ENCODE data around the gene CTNNA1.
"Not testable (repeated sequence)": the region's sequence is repeated elsewhere in the genome, so short reads cannot be mapped to it uniquely, and the experiment has no call there.

CTNNA1 gene

DNA sequence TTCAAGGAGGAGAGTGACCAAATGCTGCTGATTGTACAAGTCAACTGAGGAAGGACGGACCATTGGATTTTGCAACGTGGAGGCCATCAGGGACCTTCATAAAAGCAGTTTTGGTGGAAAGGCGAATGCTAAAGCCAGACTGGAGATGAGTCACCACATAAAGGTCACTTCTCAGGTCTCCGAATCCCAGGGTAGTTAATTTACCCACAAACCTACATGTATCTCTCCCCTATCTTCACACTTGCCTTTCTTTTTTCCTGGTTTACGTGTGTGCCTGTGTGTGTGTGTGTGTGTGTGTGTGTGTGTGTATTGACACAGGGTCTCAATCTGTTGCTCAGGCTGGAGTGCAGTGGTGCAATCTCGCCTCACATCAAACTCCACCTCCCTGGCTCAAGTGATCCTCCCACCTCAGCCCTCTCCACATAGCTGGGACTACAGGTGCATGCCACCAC lies 4.6 kb upstream of the CTNNA1 start:
- no peak overlapping the region for H3K27ac ChIP-seq (ENCODE audit: insufficient read depth in 1 of 2, low read depth in 1 of 2, low read length in 2 of 2, poor library complexity in 1 of 2, severe bottlenecking in 2 of 2)
- H3K4me1 ChIP-seq (ENCODE audit: control extremely low read depth in 1 of 4, control insufficient read depth in 4 of 4, insufficient read depth in 4 of 4, low read length in 3 of 4), result peaks cover 0 to 7% (median 5%) of the 10 kb centered on the region in 4 experiments
- POLR2A ChIA-PET, result interaction anchor here (1.0 kb wide), 1 partner anchor 39 kb away, joined by 3 read pairs; no protein-coding TSS in a partner anchor
- CTCF ChIA-PET, result interaction anchor here (0.6 kb wide), 1 partner anchor 89 kb away, joined by 3 read pairs; no protein-coding TSS in a partner anchor
- no peaks in the 10 kb centered on the region for H3K36me3 ChIP-seq (ENCODE audit: control insufficient read depth in 4 of 4, insufficient read depth in 4 of 4, low read length in 3 of 4)
- no peak overlapping the region for H3K4me3 ChIP-seq (ENCODE audit: control insufficient read depth in 1 of 7, extremely low read depth in 1 of 7, insufficient read depth in 4 of 7, low read depth in 2 of 7, low read length in 6 of 7)
- no peak for DNase-seq
- H3K27me3 ChIP-seq (replicated peaks in 2 of 5; ENCODE audit: control insufficient read depth in 4 of 5, insufficient read depth in 5 of 5, low read length in 4 of 5), result no peaks in the 10 kb centered on the region
- no peaks in the 10 kb centered on the region for H3K9me3 ChIP-seq (ENCODE audit: control extremely low read depth in 1 of 5, control insufficient read depth in 4 of 5, insufficient read depth in 2 of 5, low read depth in 1 of 5, low read length in 4 of 5)
- 97% methylated on average over 3 of the region's 6 CpGs for WGBS (ENCODE audit: insufficient coverage)

- WGBS (ENCODE audit: insufficient coverage), result no CpG with 5 or more reads among the region's 2 CpGs
- H3K4me3 ChIP-seq (ENCODE audit: control insufficient read depth in 1 of 7, extremely low read depth in 1 of 7, insufficient read depth in 4 of 7, low read depth in 2 of 7, low read length in 6 of 7); H3K36me3 ChIP-seq (ENCODE audit: control insufficient read depth in 4 of 4, insufficient read depth in 4 of 4, low read length in 3 of 4); H3K27ac ChIP-seq (ENCODE audit: insufficient read depth in 1 of 2, low read depth in 1 of 2, low read length in 2 of 2, poor library complexity in 1 of 2, severe bottlenecking in 2 of 2); POLR2A ChIA-PET; H3K9me3 ChIP-seq (ENCODE audit: control extremely low read depth in 1 of 5, control insufficient read depth in 4 of 5, insufficient read depth in 2 of 5, low read depth in 1 of 5, low read length in 4 of 5); H3K27me3 ChIP-seq (replicated peaks in 2 of 5; ENCODE audit: control insufficient read depth in 4 of 5, insufficient read depth in 5 of 5, low read length in 4 of 5); DNase-seq: not testable (repeated sequence)
- peaks cover 4 to 19% (median 11%) of the 10 kb centered on the region in 4 experiments for H3K4me1 ChIP-seq (ENCODE audit: control extremely low read depth in 1 of 4, control insufficient read depth in 4 of 4, insufficient read depth in 4 of 4, low read length in 3 of 4)
- CTCF ChIA-PET, result interaction anchor here (1.2 to 1.4 kb wide), 2 partner anchors 38 to 496 kb away, joined by 3 read pairs; no protein-coding TSS in a partner anchor
Measured at GRCh38 chr5:138751344-138751743, 1.9 kb upstream of the CTNNA1 start.

DNA sequence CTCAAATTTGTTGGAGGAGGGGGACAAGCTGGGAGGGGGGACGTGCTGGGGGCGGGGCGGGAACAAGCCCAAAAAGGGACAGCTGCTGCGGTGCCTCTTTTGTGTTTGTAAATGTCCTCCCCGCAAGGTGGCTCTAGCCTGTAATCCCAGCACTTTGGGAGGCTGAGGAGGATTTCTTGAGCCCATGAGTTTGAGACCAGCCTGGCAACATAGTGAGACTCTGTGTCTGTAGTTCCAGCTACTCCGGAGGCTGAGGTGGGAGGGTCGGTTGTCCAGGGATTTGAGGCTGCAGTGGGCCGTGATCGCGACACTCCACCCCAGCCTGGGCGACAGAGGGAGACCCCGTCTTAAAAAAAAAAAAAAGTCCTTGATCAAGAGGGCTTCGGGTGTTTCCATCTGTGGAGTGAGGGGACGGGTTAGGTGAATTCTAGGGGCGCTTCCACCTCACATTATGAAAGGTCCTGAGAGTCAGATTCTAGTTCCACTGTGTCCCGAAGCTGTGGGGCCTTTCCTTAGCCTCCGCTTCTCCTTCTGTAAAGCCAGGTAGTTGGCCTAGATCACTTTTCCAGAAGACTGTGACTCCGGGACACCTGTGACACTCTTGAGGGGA lies 779 bp upstream of the CTNNA1 start:
- ChIA-PET POLR2A (no interaction called here), CTCF (interaction anchor here (0.7 to 1.4 kb wide), 6 partner anchors 10 to 494 kb away, joined by 3 to 4 read pairs (median 4); no protein-coding TSS in a partner anchor)
- DNase-seq, result peak in 2 of 3 donors; percentile 25 to 50
- peaks cover 0 to 2% (median under 1%) of the 10 kb centered on the region in 5 experiments for H3K9me3 ChIP-seq (ENCODE audit: control extremely low read depth in 1 of 5, control insufficient read depth in 4 of 5, insufficient read depth in 2 of 5, low read depth in 1 of 5, low read length in 4 of 5)
- peaks cover 0 to 2% (median 2%) of the 10 kb centered on the region in 4 experiments for H3K36me3 ChIP-seq (ENCODE audit: control insufficient read depth in 4 of 4, insufficient read depth in 4 of 4, low read length in 3 of 4)
- no peaks in the 10 kb centered on the region for H3K27me3 ChIP-seq (replicated peaks in 2 of 5; ENCODE audit: control insufficient read depth in 4 of 5, insufficient read depth in 5 of 5, low read length in 4 of 5)
- H3K4me3 ChIP-seq (ENCODE audit: control insufficient read depth in 1 of 7, extremely low read depth in 1 of 7, insufficient read depth in 4 of 7, low read depth in 2 of 7, low read length in 6 of 7), result peak overlapping the region; percentile 48 to 86 (median 78)
- H3K4me1 ChIP-seq (ENCODE audit: control extremely low read depth in 1 of 4, control insufficient read depth in 4 of 4, insufficient read depth in 4 of 4, low read length in 3 of 4), result peaks cover 4 to 19% (median 11%) of the 10 kb centered on the region in 4 experiments
- peak overlapping the region in 1 of 2 experiments; percentile 58 for H3K27ac ChIP-seq (ENCODE audit: insufficient read depth in 1 of 2, low read depth in 1 of 2, low read length in 2 of 2, poor library complexity in 1 of 2, severe bottlenecking in 2 of 2)
- 17% methylated on average over 13 of the region's 18 CpGs for WGBS (ENCODE audit: insufficient coverage)

GRCh38 chr5:138753794-138754698 lies 821 bp downstream of the CTNNA1 start:
- whole genome bisulfite sequencing (ENCODE audit: insufficient coverage), result 1% methylated on average over 43 of the region's 58 CpGs
- Histone ChIP-seq H3K4me3 (ENCODE audit: control insufficient read depth in 1 of 7, extremely low read depth in 1 of 7, insufficient read depth in 4 of 7, low read depth in 2 of 7, low read length in 6 of 7) (peak overlapping the region; percentile 71 to 94 (median 80)), H3K27ac (ENCODE audit: insufficient read depth in 1 of 2, low read depth in 1 of 2, low read length in 2 of 2, poor library complexity in 1 of 2, severe bottlenecking in 2 of 2) (peak overlapping the region in 1 of 2 experiments; percentile 71), H3K27me3 (replicated peaks in 2 of 5; ENCODE audit: control insufficient read depth in 4 of 5, insufficient read depth in 5 of 5, low read length in 4 of 5) (no peaks in the 10 kb centered on the region), H3K36me3 (ENCODE audit: control insufficient read depth in 4 of 4, insufficient read depth in 4 of 4, low read length in 3 of 4) (peaks cover 0 to 8% (median 3%) of the 10 kb centered on the region in 4 experiments), H3K4me1 (ENCODE audit: control extremely low read depth in 1 of 4, control insufficient read depth in 4 of 4, insufficient read depth in 4 of 4, low read length in 3 of 4) (peaks cover 4 to 19% (median 11%) of the 10 kb centered on the region in 4 experiments), H3K9me3 (ENCODE audit: control extremely low read depth in 1 of 5, control insufficient read depth in 4 of 5, insufficient read depth in 2 of 5, low read depth in 1 of 5, low read length in 4 of 5) (peaks cover 0 to 12% (median 10%) of the 10 kb centered on the region in 5 experiments)
- CTCF ChIA-PET, result no interaction called here
- POLR2A ChIA-PET, result interaction anchor here (0.5 to 0.7 kb wide), 4 partner anchors 15 to 391 kb away, joined by 3 to 4 read pairs (median 3); no protein-coding TSS in a partner anchor
- peak; percentile 72 to 82 (median 81) for DNase-seq

- Histone ChIP-seq H3K4me1 (ENCODE audit: control extremely low read depth in 1 of 4, control insufficient read depth in 4 of 4, insufficient read depth in 4 of 4, low read length in 3 of 4) (peaks cover 4 to 19% (median 11%) of the 10 kb centered on the region in 4 experiments), H3K27me3 (replicated peaks in 2 of 5; ENCODE audit: control insufficient read depth in 4 of 5, insufficient read depth in 5 of 5, low read length in 4 of 5) (no peaks in the 10 kb centered on the region), H3K9me3 (ENCODE audit: control extremely low read depth in 1 of 5, control insufficient read depth in 4 of 5, insufficient read depth in 2 of 5, low read depth in 1 of 5, low read length in 4 of 5) (peaks cover 0 to 18% (median 12%) of the 10 kb centered on the region in 5 experiments), H3K27ac (ENCODE audit: insufficient read depth in 1 of 2, low read depth in 1 of 2, low read length in 2 of 2, poor library complexity in 1 of 2, severe bottlenecking in 2 of 2) (no peak overlapping the region), H3K4me3 (ENCODE audit: control insufficient read depth in 1 of 7, extremely low read depth in 1 of 7, insufficient read depth in 4 of 7, low read depth in 2 of 7, low read length in 6 of 7) (peak overlapping the region in 3 of 7 experiments; percentile 71 to 94 (median 86)), H3K36me3 (ENCODE audit: control insufficient read depth in 4 of 4, insufficient read depth in 4 of 4, low read length in 3 of 4) (peaks cover 0 to 14% (median 3%) of the 10 kb centered on the region in 4 experiments)
- ChIA-PET POLR2A (no interaction called here), CTCF (no interaction called here)
- 95% methylated on average over 10 of the region's 14 CpGs for WGBS (ENCODE audit: insufficient coverage)
- DNase-seq, result no peak
Measured at GRCh38 chr5:138754699-138755057, 1.5 kb downstream of the CTNNA1 start.

DNA sequence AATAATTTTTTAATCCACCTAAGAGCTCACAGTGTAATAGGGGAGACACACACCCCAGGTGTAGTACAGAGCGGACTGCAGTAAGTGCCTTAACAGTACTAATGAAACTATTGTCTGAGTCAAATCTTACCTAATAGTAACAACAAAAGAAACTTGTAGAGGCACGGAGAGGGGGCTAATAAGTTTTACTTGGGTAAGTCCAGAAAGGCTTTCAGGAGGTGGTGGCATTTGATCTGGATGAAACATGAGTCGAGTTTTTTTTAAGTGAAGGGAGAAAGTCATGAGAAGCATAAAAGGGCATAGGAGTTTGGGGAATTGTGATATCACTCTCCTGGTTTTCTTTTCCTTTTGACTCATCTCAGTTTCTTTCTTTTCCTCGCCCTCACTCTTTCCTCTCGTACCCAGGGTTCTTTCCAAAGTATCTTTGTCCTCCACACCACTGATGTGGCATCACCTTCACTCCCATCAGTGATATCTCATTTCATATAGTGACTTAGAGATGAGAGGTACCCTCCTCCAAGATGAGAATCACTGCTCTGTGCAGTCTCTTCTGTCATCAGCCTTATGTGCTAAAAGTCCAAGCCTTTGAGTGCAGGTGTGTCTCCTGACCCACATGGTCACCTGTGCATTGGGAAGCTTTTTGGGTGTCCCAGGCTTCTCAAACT lies 2.0 kb downstream of the CTNNA1 start:
- Histone ChIP-seq H3K27ac (ENCODE audit: insufficient read depth in 1 of 2, low read depth in 1 of 2, low read length in 2 of 2, poor library complexity in 1 of 2, severe bottlenecking in 2 of 2) (no peak overlapping the region), H3K36me3 (ENCODE audit: control insufficient read depth in 4 of 4, insufficient read depth in 4 of 4, low read length in 3 of 4) (peaks cover 0 to 14% (median 3%) of the 10 kb centered on the region in 4 experiments), H3K4me3 (ENCODE audit: control insufficient read depth in 1 of 7, extremely low read depth in 1 of 7, insufficient read depth in 4 of 7, low read depth in 2 of 7, low read length in 6 of 7) (no peak overlapping the region), H3K4me1 (ENCODE audit: control extremely low read depth in 1 of 4, control insufficient read depth in 4 of 4, insufficient read depth in 4 of 4, low read length in 3 of 4) (peaks cover 4 to 19% (median 11%) of the 10 kb centered on the region in 4 experiments), H3K27me3 (replicated peaks in 2 of 5; ENCODE audit: control insufficient read depth in 4 of 5, insufficient read depth in 5 of 5, low read length in 4 of 5) (no peaks in the 10 kb centered on the region), H3K9me3 (ENCODE audit: control extremely low read depth in 1 of 5, control insufficient read depth in 4 of 5, insufficient read depth in 2 of 5, low read depth in 1 of 5, low read length in 4 of 5) (peaks cover 0 to 19% (median 12%) of the 10 kb centered on the region in 5 experiments)
- POLR2A ChIA-PET, result no interaction called here
- 100% methylated on average over 2 of the region's 5 CpGs for WGBS (ENCODE audit: insufficient coverage)
- no peak for DNase-seq
- CTCF ChIA-PET, result no interaction called here
